GM18499 (cell line): ENCODE data around the gene PA2G4.

Experiments used
- ATAC-seq: cut with Tn5 transposase; IDR thresholded peaks from one replicate; pipeline ENCODE4 v1.9.1; 2021; ENCODE audit warnings: moderate number of reproducible peaks; ENCODE audit not compliant: insufficient read depth, unreplicated experiment

The PA2G4 gene

DNA sequence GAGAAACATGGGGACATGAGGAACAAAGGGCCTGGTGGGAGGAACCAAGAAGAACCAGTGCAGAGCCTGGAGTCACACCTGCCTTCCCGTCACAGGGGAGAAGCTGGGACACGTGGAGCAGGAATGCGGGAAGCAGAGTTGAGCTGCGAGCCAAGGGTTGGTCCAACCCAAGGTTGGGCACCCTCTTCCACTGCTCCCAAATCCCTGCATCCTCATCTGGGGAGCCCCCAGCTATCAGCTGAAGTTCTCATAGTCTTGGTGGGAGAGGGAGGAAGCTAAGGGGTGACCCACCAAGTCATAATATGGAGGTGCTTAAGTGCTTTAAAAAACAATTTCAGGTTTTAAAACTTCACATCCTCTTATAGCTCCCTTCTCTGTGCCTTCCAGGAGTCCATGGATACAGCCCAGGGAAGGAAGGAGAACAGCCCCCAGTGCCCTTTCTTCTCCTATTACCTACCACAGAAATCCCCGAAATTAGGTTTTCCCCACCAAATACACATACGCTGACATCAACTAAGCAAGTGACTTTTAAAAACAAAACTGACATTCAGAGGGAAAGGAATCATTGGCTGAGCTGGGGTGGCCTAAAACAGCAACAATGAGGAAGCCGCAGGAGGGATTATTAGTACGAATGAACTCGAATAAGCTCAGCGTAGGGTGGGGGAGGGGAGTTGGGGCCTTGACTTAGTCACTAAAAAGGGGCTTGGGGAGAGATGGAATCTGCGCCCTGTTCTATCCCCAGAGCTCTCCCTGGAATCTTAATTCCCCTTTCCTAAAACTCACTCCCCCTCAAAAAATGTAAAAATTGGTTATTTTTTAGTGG, 58.3 kb downstream of the PA2G4 start:
- no peak for ATAC-seq
